ENCODE data around the gene HS3ST2. TPM values are rescaled to one million over a fixed set of nuclear protein-coding genes. Genes with fewer than 3 reads are reported as not detected.
"Not testable (repeated sequence)": the region's sequence is repeated elsewhere in the genome, so short reads cannot be mapped to it uniquely, and the experiment has no call there.

HS3ST2 gene
- total and polyA plus RNA-seq, 12 donors: 0.04 to 0.66 (median 0.32) TPM; not detected in 1

DNA sequence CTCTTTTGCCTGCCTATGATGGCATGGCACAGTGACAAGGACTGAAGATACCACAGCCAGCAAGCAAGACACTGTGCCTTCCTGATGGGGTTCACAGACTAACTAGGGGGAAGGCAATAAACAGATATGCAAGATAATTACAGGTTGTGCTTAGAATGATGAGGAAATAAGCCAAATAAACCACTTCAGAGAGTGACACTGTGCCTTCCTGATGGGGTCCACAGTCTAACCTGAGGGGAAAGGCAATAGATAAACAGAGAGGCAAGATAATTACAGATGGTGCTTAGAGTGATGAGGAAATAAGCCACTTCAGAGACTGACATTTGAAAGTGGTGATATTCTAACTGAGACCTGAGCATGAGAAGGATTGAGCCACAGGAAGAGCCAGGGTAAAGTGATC is 84.2 kb downstream of the HS3ST2 start:
- DNase-seq (no peak), ATAC-seq (no peak)
- H3K27me3 ChIP-seq: peaks cover 0 to 55% (median 34%) of the 10 kb centered on the region in 7 donors
- peaks cover 0 to 17% (median 0%) of the 10 kb centered on the region in 11 donors for H3K9me3 ChIP-seq
- peaks cover 0 to 18% (median 11%) of the 10 kb centered on the region in 9 donors for H3K4me1 ChIP-seq
- TF ChIP-seq, protein P1, sequence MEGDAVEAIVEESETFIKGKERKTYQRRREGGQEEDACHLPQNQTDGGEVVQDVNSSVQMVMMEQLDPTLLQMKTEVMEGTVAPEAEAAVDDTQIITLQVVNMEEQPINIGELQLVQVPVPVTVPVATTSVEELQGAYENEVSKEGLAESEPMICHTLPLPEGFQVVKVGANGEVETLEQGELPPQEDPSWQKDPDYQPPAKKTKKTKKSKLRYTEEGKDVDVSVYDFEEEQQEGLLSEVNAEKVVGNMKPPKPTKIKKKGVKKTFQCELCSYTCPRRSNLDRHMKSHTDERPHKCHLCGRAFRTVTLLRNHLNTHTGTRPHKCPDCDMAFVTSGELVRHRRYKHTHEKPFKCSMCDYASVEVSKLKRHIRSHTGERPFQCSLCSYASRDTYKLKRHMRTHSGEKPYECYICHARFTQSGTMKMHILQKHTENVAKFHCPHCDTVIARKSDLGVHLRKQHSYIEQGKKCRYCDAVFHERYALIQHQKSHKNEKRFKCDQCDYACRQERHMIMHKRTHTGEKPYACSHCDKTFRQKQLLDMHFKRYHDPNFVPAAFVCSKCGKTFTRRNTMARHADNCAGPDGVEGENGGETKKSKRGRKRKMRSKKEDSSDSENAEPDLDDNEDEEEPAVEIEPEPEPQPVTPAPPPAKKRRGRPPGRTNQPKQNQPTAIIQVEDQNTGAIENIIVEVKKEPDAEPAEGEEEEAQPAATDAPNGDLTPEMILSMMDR (IDR thresholded peaks at IDR 0.05): no peak
- H3K4me3 ChIP-seq: no peak overlapping the region
- H3K36me3 ChIP-seq: no peaks in the 10 kb centered on the region
- intact Hi-C loops (cut with DNase I): loop anchor here in 7 of 10 donors (2.0 to 10.0 kb wide), 11 partner anchors 49 to 537 kb away; no protein-coding TSS in a partner anchor
- H3K27ac ChIP-seq: no peak overlapping the region

DNA sequence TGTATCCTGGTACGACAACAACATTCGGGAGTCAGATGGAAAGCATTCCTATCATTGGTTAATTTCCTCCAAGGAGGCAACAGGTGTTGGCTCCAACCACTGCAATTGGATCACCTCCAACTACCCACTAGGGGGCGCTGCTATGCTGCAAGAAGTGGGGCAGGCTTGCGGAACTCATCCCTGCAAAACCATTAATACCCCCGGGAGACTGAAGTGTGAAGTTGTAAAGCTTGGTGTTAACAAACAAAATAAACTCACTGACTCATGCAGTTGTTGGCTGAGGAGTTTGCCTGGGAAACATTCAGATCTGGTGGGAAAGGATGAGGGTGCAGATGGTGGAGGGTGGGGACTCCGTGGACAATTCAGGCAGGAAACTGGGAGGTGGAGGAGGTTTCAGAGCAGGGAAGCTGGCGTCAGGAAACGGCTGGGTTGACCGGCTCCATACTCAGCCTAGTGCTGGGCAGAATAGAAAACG is 84.9 kb downstream of the HS3ST2 start:
- intact Hi-C loops (cut with DNase I): loop anchor here in 7 of 10 donors (2.0 to 10.0 kb wide), 11 partner anchors 48 to 536 kb away; no protein-coding TSS in a partner anchor
- Histone ChIP-seq H3K27me3 (peaks cover 0 to 54% (median 29%) of the 10 kb centered on the region in 7 donors), H3K9me3 (peaks cover 0 to 17% (median 0%) of the 10 kb centered on the region in 11 donors), H3K27ac (peak overlapping the region in 4 of 10 donors; percentile 25 to 64 (median 41)), H3K36me3 (no peaks in the 10 kb centered on the region), H3K4me3 (no peak overlapping the region), H3K4me1 (peaks cover 0 to 18% (median 11%) of the 10 kb centered on the region in 9 donors)
- WGBS, 2 donors: 2 to 3% methylated on average over 10 of the region's 10 CpGs
- TF ChIP-seq, protein P1 (IDR thresholded peaks at IDR 0.05): peak; percentile 83 to 95 (median 89)
- peak; percentile 66 to 88 for DNase-seq
- peak; percentile 84 to 97 (median 93) for ATAC-seq

DNA sequence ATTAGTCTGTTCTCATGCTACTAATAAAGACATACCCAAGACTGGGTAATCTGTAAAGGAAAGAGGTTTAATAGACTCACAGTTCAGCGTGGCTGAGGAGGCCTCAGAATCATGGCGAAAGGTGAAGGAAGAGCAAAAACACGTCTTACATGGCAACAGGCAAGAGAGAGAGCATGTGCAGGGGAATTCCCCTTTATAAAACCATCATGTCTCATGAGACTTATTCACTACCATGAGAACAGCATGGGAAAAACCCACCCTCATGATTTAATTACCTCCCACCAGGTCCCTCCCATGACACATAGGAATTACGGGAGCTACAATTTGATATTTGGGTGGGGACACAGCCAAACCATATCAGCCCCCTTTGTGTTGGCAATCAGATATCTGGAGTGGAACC is 85.6 kb downstream of the HS3ST2 start:
- H3K36me3 ChIP-seq, DNase-seq, H3K4me3 ChIP-seq, ATAC-seq: not testable (repeated sequence)
- intact Hi-C loops (cut with DNase I): loop anchor here in 7 of 10 donors (2.0 to 10.0 kb wide), 11 partner anchors 48 to 535 kb away; no protein-coding TSS in a partner anchor
- WGBS, 2 donors: 63 to 67% methylated on average over 4 of the region's 4 CpGs
- H3K27me3 ChIP-seq: peaks cover 0 to 51% (median 22%) of the 10 kb centered on the region in 7 donors
- H3K9me3 ChIP-seq: peaks cover 0 to 17% (median 0%) of the 10 kb centered on the region in 11 donors
- peak overlapping the region in 5 of 10 donors; percentile 14 to 64 (median 28) for H3K27ac ChIP-seq
- H3K4me1 ChIP-seq: peaks cover 0 to 18% (median 11%) of the 10 kb centered on the region in 9 donors

DNA sequence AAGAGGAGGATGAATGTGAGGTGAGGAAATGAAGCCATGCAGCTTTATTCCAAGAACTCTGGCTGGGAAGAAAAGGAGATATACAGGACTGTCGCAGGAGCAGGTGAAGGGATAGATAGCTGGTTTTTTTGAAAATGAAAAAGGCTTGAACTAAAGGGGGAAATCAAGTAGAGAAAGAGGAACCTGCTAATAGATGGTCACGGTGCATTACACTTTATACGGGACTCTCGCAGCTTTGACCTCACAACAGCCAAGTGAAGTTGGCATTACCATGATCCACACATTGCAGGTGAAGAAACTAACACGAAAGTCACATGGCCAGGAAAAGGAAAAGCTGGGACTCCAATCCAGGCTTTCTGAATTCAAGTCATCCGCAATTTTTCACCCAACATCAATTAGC is 86.9 kb downstream of the HS3ST2 start:
- intact Hi-C loops (cut with DNase I): loop anchor here in 4 of 10 donors (5.0 kb wide), 4 partner anchors 41 to 531 kb away; no protein-coding TSS in a partner anchor
- 84 to 85% methylated on average over 6 of the region's 6 CpGs for WGBS, 2 donors
- DNase-seq (no peak), ATAC-seq (no peak)
- Histone ChIP-seq H3K27me3 (peaks cover 0 to 44% (median 26%) of the 10 kb centered on the region in 7 donors), H3K4me1 (peaks cover 0 to 18% (median 11%) of the 10 kb centered on the region in 9 donors), H3K4me3 (no peak overlapping the region), H3K27ac (no peak overlapping the region), H3K9me3 (peaks cover 0 to 17% (median 0%) of the 10 kb centered on the region in 11 donors), H3K36me3 (no peaks in the 10 kb centered on the region)
- TF ChIP-seq, protein P1 (IDR thresholded peaks at IDR 0.05): no peak

DNA sequence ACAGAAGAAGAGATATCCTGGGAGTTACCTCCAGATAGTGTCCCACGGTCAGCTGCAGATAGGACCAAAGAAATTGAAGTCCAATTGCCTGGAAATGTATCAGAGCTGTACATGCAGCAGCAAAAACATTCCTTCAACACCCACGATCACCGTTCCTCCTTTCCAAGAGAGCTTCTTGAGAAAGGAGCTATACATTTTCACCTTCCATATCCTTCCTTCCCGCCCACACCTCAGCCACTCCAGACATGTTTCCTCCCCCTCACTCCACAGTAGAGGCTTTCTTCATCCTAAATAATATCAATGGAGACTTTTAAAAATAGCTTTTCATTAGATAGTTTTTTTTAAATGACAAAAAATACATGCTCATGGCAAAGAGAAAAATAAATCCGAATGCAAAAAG is 87.6 kb downstream of the HS3ST2 start:
- intact Hi-C loops (cut with DNase I): loop anchor here in 4 of 10 donors (5.0 kb wide), 4 partner anchors 41 to 531 kb away; no protein-coding TSS in a partner anchor
- Histone ChIP-seq H3K27me3 (peaks cover 0 to 41% (median 25%) of the 10 kb centered on the region in 7 donors), H3K36me3 (no peaks in the 10 kb centered on the region), H3K4me3 (no peak overlapping the region), H3K4me1 (peaks cover 0 to 18% (median 11%) of the 10 kb centered on the region in 9 donors), H3K27ac (no peak overlapping the region), H3K9me3 (peaks cover 0 to 17% (median 0%) of the 10 kb centered on the region in 11 donors)
- WGBS, 2 donors: 60 to 61% methylated on average over 5 of the region's 5 CpGs
- DNase-seq: no peak
- ATAC-seq: no peak
- TF ChIP-seq, protein P1 (IDR thresholded peaks at IDR 0.05): no peak
